ENCODE data around the gene APC2.

The APC2 gene

DNA sequence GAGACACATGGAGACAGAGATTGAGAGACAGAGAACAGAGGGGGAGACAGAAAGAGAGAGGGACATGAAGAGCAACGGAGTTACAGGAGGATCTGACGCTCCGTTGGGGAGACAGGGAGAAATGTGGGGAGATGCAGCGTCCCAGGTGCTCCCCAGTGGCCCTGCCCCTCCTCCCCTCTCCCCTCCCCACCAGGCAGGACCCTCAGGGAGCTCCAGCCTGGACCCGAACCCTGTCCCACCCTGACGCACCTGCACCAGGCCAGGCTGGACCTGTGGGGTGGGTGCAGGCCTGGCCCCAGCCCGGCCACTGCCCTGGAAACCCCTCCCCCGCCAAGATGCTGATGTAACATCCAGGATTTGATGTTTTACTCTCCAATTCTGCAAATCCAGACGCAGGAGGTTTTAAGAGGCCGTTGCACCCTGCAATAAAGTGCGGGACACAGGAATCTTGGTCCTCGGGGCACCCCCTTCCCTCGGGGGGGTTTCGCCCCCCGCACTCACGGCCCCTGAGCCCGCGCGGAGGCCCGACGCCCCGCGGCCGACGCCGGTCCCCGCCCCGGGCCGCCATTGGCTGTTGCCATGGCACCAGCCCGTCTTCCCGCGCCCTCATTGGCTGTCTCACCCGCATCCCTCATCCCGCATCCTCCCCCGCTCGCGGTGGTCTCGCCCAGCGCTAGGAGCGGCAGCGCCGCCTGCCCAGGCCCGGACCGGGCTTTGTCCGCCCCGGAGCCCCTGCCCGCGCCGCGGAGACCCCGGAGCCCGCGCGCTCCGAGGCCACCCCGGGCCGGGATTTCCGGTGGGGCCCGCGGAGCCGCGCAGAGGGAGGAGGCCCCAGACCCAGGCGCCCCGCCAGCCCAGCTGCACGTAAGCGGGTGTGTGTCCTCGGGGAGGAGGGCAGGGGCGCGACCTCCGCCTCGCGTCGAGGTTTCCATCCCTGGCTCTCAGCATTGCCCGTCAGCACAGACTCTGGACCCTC, at the start of gene APC2:
Gene APC2, plus strand, starts transcription at position 655 of the 976 bp plus-strand sequence. CDS start 2,881 bp downstream, outside the sequence.
- no peak for DNase-seq (ENCODE audit: low read depth in 3 of 3)

GRCh38 chr19:1400281-1401137, 49.4 kb upstream of the APC2 start:
- DNase-seq (ENCODE audit: low read depth in 3 of 3), result no peak

DNA sequence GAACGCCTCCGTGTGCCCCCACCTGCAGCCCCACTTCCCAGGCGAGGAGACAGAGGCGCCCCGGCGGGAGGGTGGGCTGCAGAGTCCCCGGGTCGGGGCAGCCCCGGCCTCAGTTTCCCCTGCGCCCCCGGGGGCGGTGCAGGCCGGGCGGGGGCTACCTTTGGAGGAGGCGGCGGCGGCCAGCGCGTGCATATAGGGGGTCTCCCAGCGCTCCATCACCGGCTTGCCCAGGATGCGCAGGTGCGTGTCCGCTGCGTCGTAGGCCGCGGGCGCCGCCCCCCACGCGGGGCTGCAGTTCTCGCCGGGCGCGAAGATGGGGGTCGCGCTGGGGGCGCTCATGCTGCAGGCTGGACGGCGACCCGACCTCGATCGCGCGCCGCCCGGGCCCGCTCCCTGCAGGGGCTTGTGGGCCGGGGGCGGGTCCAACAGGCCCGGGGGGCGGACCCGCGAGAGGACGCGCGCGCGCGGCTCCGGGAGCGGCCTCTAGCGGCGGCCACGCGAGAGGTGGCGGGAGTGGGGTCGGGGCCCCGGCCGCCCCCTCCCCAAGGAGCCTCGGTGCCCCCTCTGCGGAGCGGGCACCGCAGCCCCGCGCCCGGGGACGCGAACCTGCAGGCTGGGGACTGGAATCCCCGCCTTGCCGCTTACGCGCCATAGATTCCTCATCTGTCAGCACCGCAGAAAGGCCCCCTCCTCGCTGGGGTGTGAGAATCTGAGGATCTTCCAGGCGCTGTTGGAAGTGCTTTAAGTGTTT, 48.6 kb upstream of the APC2 start, which contains the start of gene GAMT:
Gene GAMT, minus strand, starts transcription at position 405 of the 751 bp plus-strand sequence. Its CDS starts 66 bp downstream, at position 339.
- peak; percentile 38 to 56 (median 40) for DNase-seq (ENCODE audit: low read depth in 3 of 3)

- no peak for DNase-seq (ENCODE audit: low read depth in 3 of 3)
Observed at GRCh38 chr19:1401889-1402217, 48.1 kb upstream of the APC2 start.

- DNase-seq (ENCODE audit: low read depth in 3 of 3), result no peak
Observed at GRCh38 chr19:1402411-1403070, 47.4 kb upstream of the APC2 start.

GRCh38 chr19:1406774-1407527, 43.0 kb upstream of the APC2 start:
- peak; percentile 99 for DNase-seq (ENCODE audit: low read depth in 3 of 3)

DNA sequence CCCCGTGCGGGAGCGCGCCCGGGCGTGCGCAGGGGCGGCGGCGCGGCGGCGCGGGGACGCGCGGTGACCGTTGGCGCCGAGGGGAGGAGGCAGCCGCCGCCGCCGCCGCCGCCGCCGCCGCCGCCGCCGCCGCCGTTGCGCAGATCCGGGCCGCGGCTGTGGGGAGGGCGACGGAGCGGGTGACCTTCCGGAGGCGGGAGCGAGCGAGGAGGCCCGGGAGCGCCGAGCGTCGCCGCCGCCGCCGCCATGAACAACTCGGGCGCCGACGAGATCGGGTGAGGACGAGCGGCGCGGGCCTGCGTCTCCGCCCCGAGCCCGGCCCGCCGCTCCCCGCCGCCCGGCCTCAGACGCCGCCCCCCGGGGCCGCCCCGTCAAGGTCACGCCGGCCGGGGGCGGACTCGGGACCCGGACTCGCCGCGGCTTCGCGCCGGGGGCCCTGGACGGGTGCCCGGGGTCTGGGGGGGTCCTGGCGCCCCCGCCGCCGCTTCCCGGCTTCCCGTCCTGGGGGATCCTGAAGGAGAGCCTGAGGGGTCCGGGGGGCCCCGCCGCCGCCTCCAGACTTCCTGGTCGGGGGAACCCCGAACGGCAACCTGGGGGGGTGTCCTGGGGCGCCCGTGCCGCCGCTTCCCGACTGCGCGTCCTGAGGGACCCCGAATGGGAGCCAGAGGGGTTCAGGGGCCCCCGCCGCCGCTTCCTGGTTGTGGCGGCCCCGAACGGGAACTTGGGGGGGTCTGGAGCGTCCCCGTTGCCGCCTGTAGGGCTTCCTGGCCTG, 42.2 kb upstream of the APC2 start, which contains the start of gene DAZAP1:
Gene DAZAP1, plus strand, starts transcription at position 59 of the 772 bp plus-strand sequence. Its CDS starts 188 bp downstream, at position 247.
- DNase-seq (ENCODE audit: low read depth in 3 of 3), result peak in 2 of 3 experiments; percentile 36 to 39

GRCh38 chr19:1408300-1409203, 41.4 kb upstream of the APC2 start:
- DNase-seq (ENCODE audit: low read depth in 3 of 3), result peak; percentile 32 to 47 (median 33)

DNA sequence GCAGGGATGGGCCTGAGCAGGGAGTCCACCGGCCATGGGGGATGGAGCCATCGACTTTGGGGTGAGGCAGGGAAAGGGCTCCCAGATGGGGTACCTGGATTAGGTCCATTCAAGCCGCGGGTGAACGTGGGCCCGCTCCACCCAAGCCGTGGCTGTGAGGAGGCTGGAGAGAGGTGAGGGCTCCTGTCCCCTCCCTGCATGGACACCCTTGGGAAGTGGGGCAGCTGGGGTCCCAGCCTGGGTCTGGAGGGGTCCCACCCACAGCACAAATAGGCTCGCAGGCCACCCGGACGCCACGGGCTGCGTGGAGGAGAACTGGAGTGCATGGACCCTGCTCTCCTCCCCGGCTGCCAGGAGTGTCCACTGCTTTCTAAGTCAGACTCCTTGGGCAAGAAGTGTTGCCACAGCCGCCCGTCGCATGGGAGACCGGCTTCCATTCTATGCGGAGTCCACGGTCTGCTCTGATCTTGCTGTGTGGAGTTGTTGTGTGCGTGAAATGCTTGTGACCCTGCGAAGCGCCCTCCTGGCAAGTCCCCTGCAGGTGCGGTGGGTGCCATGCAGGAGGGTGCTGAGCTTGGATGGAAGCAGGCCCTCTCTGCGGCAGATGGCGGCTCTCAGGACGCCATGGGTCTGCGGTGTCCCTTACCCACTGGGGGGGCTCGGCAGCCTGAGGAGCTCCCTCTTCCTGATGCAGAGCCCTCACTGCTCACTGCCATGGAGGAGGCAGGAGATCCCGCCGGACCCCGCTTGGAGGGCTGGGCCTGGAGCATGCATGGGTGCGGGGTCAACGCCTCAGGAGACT, 40.5 kb upstream of the APC2 start:
- DNase-seq (ENCODE audit: low read depth in 3 of 3), result no peak

- DNase-seq (ENCODE audit: low read depth in 3 of 3), result no peak
Observed at GRCh38 chr19:1410136-1410786, 39.7 kb upstream of the APC2 start.

GRCh38 chr19:1410789-1411188, 39.1 kb upstream of the APC2 start:
- DNase-seq (ENCODE audit: low read depth in 3 of 3), result no peak

DNA sequence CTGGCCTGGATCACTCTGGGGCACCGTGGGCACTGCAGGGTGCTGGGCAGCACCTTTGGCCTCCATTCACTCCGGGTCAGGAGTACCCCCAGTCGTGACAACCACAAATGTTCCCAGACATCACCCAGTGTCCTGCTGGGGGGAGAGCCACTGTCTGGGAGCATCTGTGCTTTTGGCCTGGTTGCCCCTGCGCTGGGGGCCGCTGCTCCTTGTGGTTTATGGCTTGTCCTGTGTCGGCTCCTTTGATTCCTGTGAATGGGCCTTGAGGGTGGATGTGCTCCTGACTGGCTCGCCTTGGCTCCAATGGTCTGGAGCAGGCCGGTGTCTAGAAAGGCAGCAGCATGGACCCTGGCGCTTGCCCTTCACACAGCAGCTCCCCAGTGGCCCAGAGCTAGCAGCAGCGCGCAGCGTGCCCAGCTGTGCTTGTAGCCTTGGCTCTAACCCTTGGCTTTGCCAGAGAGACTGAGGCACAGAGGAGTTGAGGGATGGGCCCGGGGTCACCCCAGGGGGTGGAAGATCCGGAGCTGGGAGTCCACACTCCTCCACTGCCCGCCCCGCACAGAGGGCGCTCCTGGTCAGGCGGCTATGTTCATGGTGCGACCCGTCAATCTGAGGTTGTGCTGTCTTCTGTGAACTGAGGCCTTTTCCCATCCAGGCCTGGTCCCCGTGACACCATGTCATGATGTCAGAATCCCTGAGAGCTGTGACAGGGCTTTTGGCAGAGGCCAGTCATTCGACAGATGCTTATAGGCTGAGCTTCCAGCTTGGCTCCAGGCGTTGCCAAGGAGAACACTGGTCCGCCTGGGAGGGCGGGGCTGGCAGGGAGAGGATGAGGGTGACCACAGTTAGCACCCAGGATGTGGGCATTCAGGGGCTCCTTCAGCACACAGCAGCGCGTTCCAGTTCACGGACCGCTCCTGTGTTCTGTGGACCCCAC, 38.4 kb upstream of the APC2 start:
- no peak for DNase-seq (ENCODE audit: low read depth in 3 of 3)

- no peak for DNase-seq (ENCODE audit: low read depth in 3 of 3)
Observed at GRCh38 chr19:1412323-1412923, 37.5 kb upstream of the APC2 start.

- no peak for DNase-seq (ENCODE audit: low read depth in 3 of 3)
Observed at GRCh38 chr19:1412995-1413800, 36.7 kb upstream of the APC2 start.
